Measurements from ENCODE around the gene LRRC14B.

- TF ChIP-seq POLR2A (IDR thresholded peaks at IDR 0.05; ENCODE audit: low read depth, low read length) (no peak), POLR2AphosphoS5 (IDR thresholded peaks at IDR 0.05; ENCODE audit: low read depth, low read length) (no peak), TAF1 (IDR thresholded peaks at IDR 0.05; ENCODE audit: low read depth, low read length) (no peak)
Measured at GRCh38 chr5:192970-193831, 1.9 kb downstream of the LRRC14B start.
